NCI-H345 treated with DMSO at 0.1 percent for 48 hours (cell line): Measurements from ENCODE around the gene HMCN1.

Experiments
- DNase-seq: peaks from one replicate; lab custom pipeline; 2025; ENCODE audit not compliant: unreplicated experiment; lab: John Stamatoyannopoulos, UW

Gene HMCN1

GRCh38 chr1:185803241-185803640 lies 69.0 kb downstream of the HMCN1 start:
- no peak for DNase-seq

- DNase-seq: no peak
These were observed 70.0 kb downstream of the HMCN1 start for GRCh38 chr1:185804206-185804605.

GRCh38 chr1:185804608-185805007 lies 70.4 kb downstream of the HMCN1 start:
- no peak for DNase-seq

GRCh38 chr1:185807275-185807674 lies 73.1 kb downstream of the HMCN1 start:
- no peak for DNase-seq

GRCh38 chr1:185808631-185809030 lies 74.4 kb downstream of the HMCN1 start:
- no peak for DNase-seq

- no peak for DNase-seq
These were observed 77.0 kb downstream of the HMCN1 start for GRCh38 chr1:185811073-185811709.

GRCh38 chr1:185812934-185813333 lies 78.7 kb downstream of the HMCN1 start:
- no peak for DNase-seq

GRCh38 chr1:185813401-185813979 lies 79.3 kb downstream of the HMCN1 start:
- peak; percentile 23 for DNase-seq

GRCh38 chr1:185816460-185816859 lies 82.3 kb downstream of the HMCN1 start:
- no peak for DNase-seq

GRCh38 chr1:185819798-185820197 lies 85.6 kb downstream of the HMCN1 start:
- no peak for DNase-seq

GRCh38 chr1:185821612-185822385 lies 87.6 kb downstream of the HMCN1 start:
- DNase-seq: no peak

- DNase-seq: no peak
These were observed 89.3 kb downstream of the HMCN1 start for GRCh38 chr1:185823467-185823866.

- DNase-seq: no peak
These were observed 89.9 kb downstream of the HMCN1 start for GRCh38 chr1:185824106-185824505.

- no peak for DNase-seq
These were observed 91.4 kb downstream of the HMCN1 start for GRCh38 chr1:185825556-185825955.

- DNase-seq: no peak
These were observed 100.2 kb downstream of the HMCN1 start for GRCh38 chr1:185834371-185834905.

- no peak for DNase-seq
These were observed 101.0 kb downstream of the HMCN1 start for GRCh38 chr1:185835191-185835590.

- no peak for DNase-seq
These were observed 103.5 kb downstream of the HMCN1 start for GRCh38 chr1:185837711-185838110.

GRCh38 chr1:185838111-185838510 lies 103.9 kb downstream of the HMCN1 start:
- no peak for DNase-seq

- DNase-seq: no peak
These were observed 106.7 kb downstream of the HMCN1 start for GRCh38 chr1:185840880-185841279.

GRCh38 chr1:185843297-185843869 lies 109.2 kb downstream of the HMCN1 start:
- no peak for DNase-seq

- no peak for DNase-seq
These were observed 109.8 kb downstream of the HMCN1 start for GRCh38 chr1:185843986-185844385.
